ENCODE data around the gene ADGRG1.

GRCh38 chr16:57686577-57686976 is 58.1 kb downstream of the ADGRG1 start:
- TF ChIP-seq CTCF (IDR thresholded peaks at IDR 0.05) (no peak), POLR2A (IDR thresholded peaks at IDR 0.05) (no peak)
